GM18526 (cell line): ENCODE data around the gene HLA-A.

Experiments
- POLR2A ChIP-seq: IDR thresholded peaks from 3 replicates; pipeline ENCODE4 v1.6.1; 2011; ENCODE audit not compliant: insufficient read length; ENCODE audit errors: extremely low read depth

HLA-A gene

DNA sequence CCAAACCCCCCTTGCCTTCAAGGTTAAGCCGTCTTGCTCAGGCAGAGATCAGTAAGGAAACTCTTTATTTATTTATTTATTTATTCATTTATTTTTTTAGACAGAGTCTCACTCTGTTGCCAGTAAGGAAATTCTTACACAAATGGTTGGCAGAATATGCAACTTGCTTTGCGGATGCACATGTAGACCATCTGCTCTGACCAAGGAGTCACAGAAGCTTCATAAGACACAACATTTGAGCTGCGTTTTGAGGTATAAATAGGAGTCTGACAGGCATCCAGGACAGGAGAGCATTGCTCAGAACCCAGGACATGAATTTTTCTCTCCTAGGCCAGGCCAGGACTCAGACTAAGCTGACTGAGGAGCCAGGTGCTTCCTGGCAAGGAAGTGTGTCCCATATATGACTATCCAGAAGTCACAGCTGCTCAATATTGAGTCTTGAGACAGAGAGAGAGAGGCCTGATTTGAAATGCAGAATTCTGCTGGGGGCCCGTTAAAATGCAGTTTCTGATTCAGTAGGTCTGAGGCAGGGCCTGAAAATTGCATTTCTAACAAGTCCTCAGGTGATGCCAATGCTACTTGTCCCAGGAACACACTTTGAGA, 43.9 kb downstream of the HLA-A start:
- no peak for TF ChIP-seq POLR2A

DNA sequence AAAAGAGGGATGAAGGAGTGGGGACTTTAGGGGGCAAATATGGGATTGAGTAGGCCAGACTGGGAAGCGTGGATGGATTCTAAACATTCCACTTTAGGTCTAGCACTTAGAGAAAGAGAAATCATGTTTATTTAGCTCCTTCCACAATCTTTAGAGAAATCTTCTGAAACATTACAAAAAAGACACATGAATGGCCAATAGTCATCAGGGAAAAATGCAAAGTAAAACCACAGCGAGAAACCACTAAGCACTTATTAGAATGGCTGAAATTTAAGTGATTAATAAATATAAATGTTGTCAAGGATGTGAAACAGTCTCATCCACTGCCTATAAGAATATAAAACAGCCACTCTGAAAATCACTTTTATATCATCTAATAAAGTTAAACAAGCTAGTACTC, 46.9 kb downstream of the HLA-A start:
- TF ChIP-seq POLR2A: no peak

DNA sequence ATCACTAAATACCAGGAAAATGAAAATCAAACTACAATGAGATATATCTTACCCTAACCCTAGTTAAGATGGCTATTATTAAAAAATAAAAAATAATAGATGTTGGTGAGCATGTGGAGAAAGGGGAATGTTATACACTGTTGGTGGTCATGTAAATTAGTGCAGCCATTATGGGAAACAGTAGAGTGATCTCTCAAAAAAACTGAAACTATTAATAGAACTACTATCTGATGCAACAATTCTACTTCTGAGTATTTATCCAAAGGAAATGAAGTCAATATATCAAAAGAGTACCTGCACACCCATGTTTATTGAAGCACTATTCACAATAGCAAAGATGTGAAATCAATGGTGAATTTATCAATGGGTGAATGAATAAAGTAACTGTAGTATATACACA, 48.6 kb downstream of the HLA-A start:
- TF ChIP-seq POLR2A: no peak

DNA sequence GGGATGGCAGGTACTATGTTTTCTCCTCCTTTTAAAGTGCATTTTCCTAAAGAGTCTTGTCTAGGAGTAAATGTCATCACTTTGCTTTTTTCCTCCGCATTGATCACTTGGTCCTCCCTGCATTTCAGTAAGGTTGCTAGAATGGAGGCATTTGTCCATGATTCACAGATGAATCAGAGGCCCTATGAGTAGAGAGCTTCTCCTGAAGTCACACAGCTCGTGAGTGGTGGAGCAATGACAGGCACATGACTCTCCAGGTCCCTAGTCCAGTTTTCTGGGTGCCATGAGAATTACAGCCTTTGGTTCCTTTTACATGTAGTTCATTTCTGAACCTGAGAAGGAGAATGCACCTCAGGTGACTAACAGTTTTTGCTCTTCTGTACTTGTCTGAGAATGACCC, 50.5 kb downstream of the HLA-A start:
- TF ChIP-seq POLR2A: no peak

DNA sequence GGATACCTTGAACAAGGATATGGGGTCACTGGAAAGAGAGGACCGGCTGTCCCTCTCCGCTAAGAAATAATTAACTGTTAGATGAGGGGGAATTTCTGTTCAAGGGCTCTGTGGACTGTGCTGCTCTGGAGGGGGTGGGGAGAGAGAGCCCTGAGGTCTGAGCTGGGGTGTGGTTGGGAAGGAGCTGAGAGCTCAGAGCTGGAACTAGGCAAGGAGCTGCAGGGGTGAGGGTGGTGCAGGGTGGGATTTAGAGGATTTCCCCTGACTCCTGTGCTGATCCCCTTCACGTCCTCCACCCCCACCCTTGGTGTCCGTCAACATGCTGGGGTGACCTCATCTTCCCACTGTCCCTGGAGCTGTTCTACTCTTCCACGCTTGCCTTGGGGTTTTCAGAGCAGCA, 52.5 kb downstream of the HLA-A start:
- TF ChIP-seq POLR2A: no peak

DNA sequence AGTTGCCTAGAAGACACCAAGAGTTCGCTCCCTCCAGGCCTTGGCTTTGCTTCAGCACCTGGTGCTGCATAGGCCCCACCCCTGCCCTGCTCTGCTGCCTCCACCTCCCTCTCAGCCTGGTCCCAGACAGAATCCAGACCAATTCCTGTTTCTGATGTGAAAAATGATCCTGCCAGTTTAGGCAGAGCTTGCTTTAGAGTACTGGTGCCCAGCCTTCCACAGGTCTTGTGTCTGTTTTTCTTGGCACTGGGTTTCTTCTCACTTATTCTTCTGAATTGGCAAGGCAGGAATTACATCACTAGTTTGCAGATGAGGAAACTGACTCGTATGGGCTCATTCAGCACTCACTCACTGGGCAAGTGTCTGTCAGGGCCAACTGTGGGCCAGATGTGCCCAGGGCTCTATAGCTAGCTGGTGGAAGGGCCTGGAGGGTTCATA, 53.0 kb downstream of the HLA-A start:
- TF ChIP-seq POLR2A: no peak
